HS-5 (cell line): ENCODE data around the gene DALRD3.

Experiments used
- DNase-seq: peaks from one replicate; pipeline ENCODE4 v3.0.0-alpha.2; 2012; ENCODE audit warnings: low read depth

Gene DALRD3

DNA sequence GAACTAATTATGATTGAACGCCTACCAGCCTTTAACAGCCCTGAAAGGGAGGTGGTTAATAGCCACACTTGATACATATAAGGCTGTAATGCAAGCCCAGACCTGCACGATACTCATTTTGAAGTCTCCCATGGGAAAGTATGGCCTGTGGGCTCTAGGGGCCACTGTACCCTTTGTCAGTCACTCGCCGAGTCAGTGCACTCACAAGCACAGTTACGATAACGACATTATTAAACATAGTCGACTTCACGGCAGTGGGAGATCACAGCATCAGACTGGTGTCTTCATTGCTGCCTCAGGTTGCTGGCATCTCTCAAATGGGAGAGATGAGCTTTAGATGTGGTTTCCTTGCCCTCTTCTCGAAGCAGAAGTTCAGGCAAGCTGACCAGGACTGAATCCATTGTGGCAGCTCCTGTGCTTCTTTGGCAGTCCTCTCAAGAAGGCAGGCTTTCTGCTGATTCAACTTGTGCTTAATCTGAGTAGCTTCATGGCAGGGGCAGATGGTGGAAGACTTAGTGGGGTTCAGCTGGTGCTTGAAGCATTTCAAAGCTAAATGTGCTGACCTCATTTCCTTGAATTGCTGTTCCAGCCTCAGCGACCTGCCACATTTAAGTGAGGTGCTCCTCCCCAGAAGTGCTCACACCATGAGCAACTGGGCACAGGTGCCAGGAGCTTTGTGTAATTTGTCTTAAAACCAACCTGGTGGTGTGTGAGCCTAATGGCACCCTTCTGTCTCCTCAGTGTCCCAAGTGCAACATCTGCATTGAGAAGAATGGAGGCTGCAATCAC lies 44.1 kb downstream of the DALRD3 start:
- no peak for DNase-seq

DNA sequence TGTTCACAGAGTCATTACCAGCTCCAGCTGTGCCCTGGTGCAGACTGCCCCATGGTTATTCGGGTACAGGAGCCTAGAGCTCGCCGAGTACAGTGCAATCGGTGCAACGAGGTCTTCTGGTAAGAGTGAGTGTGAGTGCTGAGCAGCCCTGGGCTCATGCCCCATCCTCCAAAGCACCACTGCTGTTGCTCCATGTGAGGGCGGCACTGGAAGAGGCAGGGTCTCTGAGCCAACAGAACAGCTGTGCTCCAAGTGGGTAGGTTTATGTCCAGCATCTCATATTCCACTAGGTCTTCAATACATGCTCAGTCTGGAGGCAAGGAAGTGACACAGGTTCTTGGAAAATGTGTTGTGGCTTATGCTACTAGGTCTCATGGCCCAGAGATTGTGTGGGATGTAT lies 47.8 kb downstream of the DALRD3 start:
- DNase-seq, result no peak

GRCh38 chr3:48966876-48967361 lies 51.5 kb downstream of the DALRD3 start:
- no peak for DNase-seq

GRCh38 chr3:48966367-48966766 lies 52.0 kb downstream of the DALRD3 start:
- DNase-seq, result no peak
